ENCODE data around the gene UBTD2.

DNA sequence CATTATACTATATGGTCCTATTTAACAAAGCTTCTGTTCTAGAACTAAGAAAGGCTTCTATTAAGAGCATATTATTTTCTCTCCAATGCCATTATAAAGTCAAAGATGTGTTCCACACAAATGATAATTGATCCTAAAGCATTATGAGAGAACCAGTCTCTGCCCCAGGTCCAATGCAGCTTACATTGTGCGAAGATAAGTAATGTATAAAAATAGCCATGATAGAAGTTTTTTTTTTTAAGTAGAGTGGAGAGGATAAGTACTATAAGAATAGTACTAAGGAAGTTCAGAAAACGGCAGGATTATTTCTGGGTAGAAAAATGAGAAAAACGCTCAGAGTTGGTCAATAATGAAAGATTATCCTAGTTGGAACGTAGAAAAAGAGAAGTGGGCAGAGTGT is 15.6 kb downstream of the UBTD2 start:
- TF ChIP-seq CTCF (IDR thresholded peaks at IDR 0.05; ENCODE audit: low read depth, low read length): no peak
- no peak for TF ChIP-seq EZH2phosphoT487 (IDR thresholded peaks at IDR 0.05; ENCODE audit: low read depth)
